ENCODE results near the gene GMDS.

DNA sequence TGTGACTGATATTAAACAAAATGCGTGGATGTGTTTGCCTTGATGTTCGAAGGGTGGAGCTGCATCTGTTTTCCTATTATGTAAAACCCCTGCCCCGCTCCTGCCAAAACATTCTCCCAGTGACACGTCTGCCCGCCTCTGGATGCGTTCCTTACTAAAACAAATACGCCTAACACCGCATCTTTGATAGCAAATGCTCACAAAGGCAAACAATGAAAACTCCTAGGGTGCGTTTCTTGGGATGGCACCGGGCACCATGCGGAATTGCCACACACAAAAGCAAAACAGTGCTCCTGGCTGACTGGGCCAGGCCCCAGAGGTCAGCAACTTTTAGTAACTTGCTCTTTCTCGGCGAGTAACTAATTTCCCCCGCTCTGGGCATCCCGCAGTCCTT lies 644.6 kb downstream of the GMDS start:
- TF ChIP-seq USF2 (IDR thresholded peaks at IDR 0.05; ENCODE audit: borderline replicate concordance, low read depth, low read length) (no peak), MXI1 (IDR thresholded peaks at IDR 0.05; ENCODE audit: low read depth, low read length) (no peak), CTCF (IDR thresholded peaks at IDR 0.05) (no peak), EZH2phosphoT487 (IDR thresholded peaks at IDR 0.05; ENCODE audit: borderline replicate concordance, low read depth) (no peak), TAF1 (IDR thresholded peaks at IDR 0.05; ENCODE audit: borderline replicate concordance, low read depth, low read length) (no peak), RFX5 (IDR thresholded peaks at IDR 0.05; ENCODE audit: low read length) (no peak), RAD21 (IDR thresholded peaks at IDR 0.05; ENCODE audit: low read length) (no peak), EP300 (IDR thresholded peaks at IDR 0.05; ENCODE audit: borderline replicate concordance in 1 of 2, low read depth in 1 of 2, low read length in 1 of 2) (no peak), GABPA (IDR thresholded peaks at IDR 0.05; ENCODE audit: low read depth) (no peak)
- TF ChIP-seq, protein P1, sequence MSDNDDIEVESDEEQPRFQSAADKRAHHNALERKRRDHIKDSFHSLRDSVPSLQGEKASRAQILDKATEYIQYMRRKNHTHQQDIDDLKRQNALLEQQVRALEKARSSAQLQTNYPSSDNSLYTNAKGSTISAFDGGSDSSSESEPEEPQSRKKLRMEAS (IDR thresholded peaks at IDR 0.05; ENCODE audit: low read depth), result no peak

Measured in SK-N-SH (cell line).